HG03460 (cell line): ENCODE data around the gene HSD17B14.
"Not testable (repeated sequence)": the region's sequence is repeated elsewhere in the genome, so short reads cannot be mapped to it uniquely, and the experiment has no call there.

Experiments
- ATAC-seq: cut with Tn5 transposase; IDR thresholded peaks from one replicate; pipeline ENCODE4 v1.9.1; 2021; ENCODE audit not compliant: unreplicated experiment

HSD17B14 gene

GRCh38 chr19:48836089-48837017 is at the start of gene HSD17B14:
Gene HSD17B14 (minus strand): TSS chr19:48836491. CDS start chr19:48836411, 80 bp downstream.
- no peak for ATAC-seq

DNA sequence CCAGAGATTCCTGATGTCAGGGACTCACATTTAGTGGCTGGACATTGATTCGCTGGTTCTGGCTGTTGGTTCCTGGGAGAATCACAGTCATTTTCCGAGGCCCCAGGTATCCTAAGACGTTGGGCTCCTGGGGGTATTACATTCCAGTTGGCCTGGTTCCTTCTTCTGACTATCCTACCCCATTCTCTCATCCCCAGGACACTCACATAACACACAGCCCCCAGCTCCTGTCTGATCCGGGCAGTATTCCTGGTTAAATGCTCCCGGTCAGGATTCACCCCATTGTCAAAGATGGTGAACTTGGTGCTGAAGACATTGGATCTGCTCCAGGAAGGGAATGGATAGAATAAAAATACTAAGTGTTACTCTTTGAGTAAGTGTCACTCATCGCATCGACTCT is 47.4 kb upstream of the HSD17B14 start:
- ATAC-seq, result no peak

- no peak for ATAC-seq
Measured at GRCh38 chr19:48881741-48882657, 45.7 kb upstream of the HSD17B14 start.

- not testable (repeated sequence) for ATAC-seq
Measured at GRCh38 chr19:48879696-48880095, 43.4 kb upstream of the HSD17B14 start.

GRCh38 chr19:48879025-48879637 is 42.8 kb upstream of the HSD17B14 start:
- ATAC-seq, result no peak

DNA sequence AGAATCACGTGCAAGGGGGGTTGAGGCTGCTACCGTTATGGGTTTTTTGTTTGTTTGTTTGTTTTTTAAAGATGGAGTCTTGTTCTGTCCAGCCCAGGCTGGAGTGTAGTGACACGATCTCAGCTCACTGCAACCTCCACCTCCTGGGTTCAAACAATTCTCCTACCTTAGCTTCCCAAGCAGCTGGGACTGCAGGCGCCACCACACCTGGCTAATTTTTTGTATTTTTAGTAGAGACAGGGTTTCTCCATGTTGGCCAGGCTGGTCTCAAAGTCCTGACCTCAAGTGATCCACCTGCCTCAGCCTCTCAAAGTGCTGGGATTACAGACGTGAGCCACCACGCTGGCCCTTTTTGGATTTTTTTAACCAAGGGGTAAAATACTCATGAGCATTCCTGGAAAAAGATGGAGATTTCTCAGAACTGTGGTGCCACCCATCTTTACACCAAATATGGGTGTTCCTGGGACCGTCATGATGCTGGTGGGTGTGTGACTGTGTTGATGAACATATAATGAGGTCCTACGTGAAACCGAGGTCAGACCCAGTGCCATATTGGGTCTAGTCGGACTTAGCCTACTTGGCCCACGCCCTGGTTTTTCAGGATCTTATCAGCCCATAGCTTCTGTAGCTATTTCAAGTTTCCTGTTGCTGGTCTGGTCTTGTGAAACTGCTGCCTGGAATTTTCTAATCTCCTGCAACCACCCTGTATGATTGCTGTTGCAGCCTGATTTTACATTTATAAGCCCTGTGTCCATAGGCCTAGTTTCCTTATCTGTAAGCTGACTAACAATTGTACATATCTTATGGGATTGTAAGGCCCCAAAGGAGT is 42.1 kb upstream of the HSD17B14 start:
- ATAC-seq, result no peak

GRCh38 chr19:48877855-48878195 is 41.5 kb upstream of the HSD17B14 start:
- no peak for ATAC-seq

DNA sequence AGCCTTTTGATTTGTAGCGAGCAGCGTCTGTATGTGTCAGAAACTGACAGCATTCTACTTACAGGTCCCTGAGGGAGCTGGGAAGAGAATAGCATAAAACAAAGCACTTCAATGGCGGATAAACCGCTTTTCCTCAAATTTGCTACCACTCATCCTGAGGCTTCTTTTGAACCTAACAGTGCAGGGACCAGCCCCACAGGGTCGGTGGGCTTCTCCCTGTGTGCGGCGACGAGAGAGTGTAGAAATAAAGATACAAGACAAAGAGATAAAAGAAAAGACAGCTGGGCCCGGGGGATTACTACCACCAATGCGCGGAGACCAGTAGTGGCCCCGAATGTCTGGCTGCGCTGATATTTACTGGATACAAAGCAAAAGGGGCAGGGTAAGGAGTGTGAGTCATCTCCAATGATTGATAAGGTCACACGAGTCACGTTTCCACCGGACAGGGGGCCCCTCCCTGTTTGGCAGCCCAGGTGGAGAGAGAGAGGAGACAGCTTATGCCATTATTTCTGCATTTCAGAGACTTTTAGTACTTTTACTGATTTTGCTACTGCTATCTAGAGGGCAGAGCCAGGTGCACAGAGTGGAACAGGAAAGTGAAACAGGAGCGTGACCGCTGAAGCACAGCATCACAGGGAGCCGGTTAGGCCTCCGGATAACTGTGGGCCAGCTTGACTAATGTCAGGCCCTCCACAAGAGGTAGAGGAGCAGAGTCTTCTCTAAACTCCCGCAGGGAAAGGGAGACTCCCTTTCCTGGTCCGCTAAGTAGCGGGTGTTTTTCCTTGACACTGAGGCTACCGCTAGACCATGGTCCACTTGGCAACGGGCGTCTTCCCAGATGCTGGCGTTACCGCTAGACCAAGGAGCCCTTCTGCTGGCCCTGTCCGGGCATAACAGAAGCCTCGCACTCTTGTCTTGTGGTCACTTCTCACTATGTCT is 40.0 kb upstream of the HSD17B14 start:
- ATAC-seq, result not testable (repeated sequence)

GRCh38 chr19:48874303-48875135 is 38.2 kb upstream of the HSD17B14 start:
- ATAC-seq, result no peak

GRCh38 chr19:48873476-48874302 is 37.4 kb upstream of the HSD17B14 start:
- ATAC-seq, result no peak

- no peak for ATAC-seq
Measured at GRCh38 chr19:48872884-48873475, 36.7 kb upstream of the HSD17B14 start.

- peak; percentile 39 for ATAC-seq
Measured at GRCh38 chr19:48872182-48872883, 36.0 kb upstream of the HSD17B14 start, which contains the start of gene PPP1R15A. Gene PPP1R15A (plus strand): TSS chr19:48872421. CDS start chr19:48873234, 813 bp downstream.

- ATAC-seq, result not testable (repeated sequence)
Measured at GRCh38 chr19:48871471-48872181, 35.3 kb upstream of the HSD17B14 start.

GRCh38 chr19:48870048-48870447 is 33.8 kb upstream of the HSD17B14 start:
- no peak for ATAC-seq

DNA sequence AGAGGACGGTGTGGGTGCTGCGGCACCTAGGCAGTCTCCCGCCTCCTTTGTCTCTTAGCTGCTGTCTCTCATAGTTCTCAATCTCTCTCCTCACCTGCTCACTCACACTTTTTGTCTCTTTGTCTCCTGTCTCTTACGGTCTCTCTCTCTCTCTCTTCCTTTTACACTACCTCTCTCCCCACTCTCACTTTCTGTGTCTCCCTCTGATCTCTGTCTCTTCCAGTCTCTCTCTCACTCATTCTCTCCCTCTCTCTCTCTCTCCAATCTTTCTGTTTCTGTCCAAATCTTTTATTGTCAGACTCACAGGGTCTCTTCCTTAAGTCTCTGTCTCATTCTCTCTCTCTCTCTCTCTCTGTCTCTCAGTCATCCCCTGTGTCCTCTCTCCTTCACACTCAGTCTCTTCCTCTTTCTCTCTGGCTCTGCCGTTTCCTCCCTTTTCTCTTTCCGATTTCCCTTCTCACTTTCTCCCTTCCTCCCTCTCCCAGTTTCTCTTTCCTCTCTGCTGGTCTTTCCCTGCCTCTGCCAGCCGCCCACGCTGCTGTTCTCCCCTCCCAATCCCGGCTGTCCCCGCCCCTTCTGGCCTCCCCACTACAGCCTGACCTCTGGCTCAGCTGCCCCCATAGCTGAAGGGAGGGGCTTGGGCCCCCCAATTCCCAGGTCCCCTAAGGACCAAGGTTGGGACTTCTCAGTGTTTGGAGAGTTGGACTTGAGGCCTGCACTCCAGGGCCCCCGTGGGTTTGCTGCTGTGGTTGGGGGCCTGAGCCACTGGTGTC is 32.0 kb upstream of the HSD17B14 start, which contains the start of gene PLEKHA4:
TSS of gene PLEKHA4 (minus strand) at position 504 of the 773 bp plus-strand sequence. CDS start 997 bp downstream, outside the sequence.
- no peak for ATAC-seq
